PC-9 (cell line): ENCODE data around the gene CARMIL3.

Source experiments
- CTCF ChIP-seq: fragments of 200-600 bp; sonication (generic); conservative IDR thresholded peaks from 2 replicates; pipeline ENCODE4 v1.6.1; 2017; ENCODE audit warnings: mixed run types, antibody characterized with exemption, mild to moderate bottlenecking, moderate library complexity
- EZH2 ChIP-seq: fragments of 200-600 bp; sonication (generic); IDR thresholded peaks from 2 replicates; pipeline ENCODE4 v1.8.0; 2017; ENCODE audit warnings: antibody characterized with exemption, low read depth

GRCh38 chr14:24075485-24076301 is 23.9 kb downstream of the CARMIL3 start:
- TF ChIP-seq CTCF (no peak), EZH2 (no peak)
